Thyroid gland (tissue), 4 donors: Measurements from ENCODE around the gene WDR64. TPM values are rescaled to one million over a fixed set of nuclear protein-coding genes. Genes with fewer than 3 reads are reported as not detected.
"Not testable (repeated sequence)": the region's sequence is repeated elsewhere in the genome, so short reads cannot be mapped to it uniquely, and the experiment has no call there.

Source experiments
- DNase-seq, 2 donors: peaks; one replicate each; pipeline ENCODE4 v3.0.0-alpha.2; 2019
- H3K27ac ChIP-seq, 3 donors: fragments of 200-600 bp; sonication (generic); 1 replicate in 2 of 3; 2 replicates in 1 of 3; pipeline ENCODE4 v1.5.1; 2016 to 2019; ENCODE audit warnings: mild to moderate bottlenecking in 1 of 3, moderate library complexity in 1 of 3
- H3K27me3 ChIP-seq: fragments of 200-600 bp; sonication (generic); one replicate; pipeline ENCODE4 v1.5.1; 2019
- H3K36me3 ChIP-seq, 2 donors: fragments of 200-600 bp; sonication (generic); one replicate each; pipeline ENCODE4 v1.5.1; 2016 to 2019
- H3K4me1 ChIP-seq, 2 donors: fragments of 200-600 bp; sonication (generic); one replicate each; pipeline ENCODE4 v1.5.1; 2017 to 2019
- H3K4me3 ChIP-seq, 3 donors: fragments of 200-600 bp; sonication (generic); replicated peaks in 1 of 3; 1 replicate in 2 of 3; 2 replicates in 1 of 3; pipeline ENCODE4 v1.5.1; 2016; ENCODE audit warnings: mild to moderate bottlenecking in 1 of 3
- H3K9me3 ChIP-seq: fragments of 200-600 bp; sonication (generic); one replicate; pipeline ENCODE4 v1.5.1; 2017
- CTCF ChIP-seq, 6 experiments: fragments of 200-600 bp in 3 of 6; fragments of 450-650 bp in 3 of 6; sonication (generic) in 3 of 6; IDR thresholded peaks; one replicate each; pipeline ENCODE4 v1.5.1; 2016 to 2019; ENCODE audit warnings: antibody characterized with exemption in 6 of 6, mild to moderate bottlenecking in 2 of 6, inconsistent platforms in 1 of 6, moderate library complexity in 1 of 6
- POLR2A ChIP-seq, 2 donors: fragments of 450-650 bp; IDR thresholded peaks; one replicate each; pipeline ENCODE4 v1.6.1; 2017; ENCODE audit warnings: antibody characterized with exemption in 2 of 2, mild to moderate bottlenecking in 2 of 2, moderate library complexity in 1 of 2
- WGBS, 2 donors: methylation state at CpG; one replicate each; pipeline ENCODE4 v1.1.5; 2017; 5-methylcytosine and 5-hydroxymethylcytosine counted together
- intact Hi-C: fragments of 100-400 bp; cut with DNase I; formaldehyde crosslinking; loops from one replicate; pipeline ENCODE4 v1.15.1; 2023
- total RNA-seq, 4 donors: library from RNA; depleted of rRNA; stranded (reverse); fragments of >200 nt; gene quantifications; one replicate each; pipeline ENCODE4 v1.2.3, GENCODE V29; 2016

WDR64 gene
- total RNA-seq, 4 donors from 2014 or later = not detected

GRCh38 chr1:241678536-241678935, 26.5 kb downstream of the WDR64 start:
- 91 to 97% methylated on average over 2 of the region's 2 CpGs for WGBS, 2 donors
- H3K27me3 ChIP-seq = no peaks in the 10 kb centered on the region
- intact Hi-C loops = no loop called here
- H3K27ac ChIP-seq = no peak overlapping the region
- H3K4me1 ChIP-seq = no peaks in the 10 kb centered on the region
- DNase-seq = no peak
- TF ChIP-seq CTCF (IDR thresholded peaks at IDR 0.05) (no peak), POLR2A (IDR thresholded peaks at IDR 0.05) (no peak)
- no peak overlapping the region for H3K4me3 ChIP-seq
- no peaks in the 10 kb centered on the region for H3K9me3 ChIP-seq
- no peaks in the 10 kb centered on the region for H3K36me3 ChIP-seq

- H3K27me3 ChIP-seq = no peaks in the 10 kb centered on the region
- H3K4me1 ChIP-seq = no peaks in the 10 kb centered on the region
- H3K27ac ChIP-seq = no peak overlapping the region
- TF ChIP-seq CTCF (IDR thresholded peaks at IDR 0.05) (no peak), POLR2A (IDR thresholded peaks at IDR 0.05) (no peak)
- no peaks in the 10 kb centered on the region for H3K36me3 ChIP-seq
- intact Hi-C loops = no loop called here
- DNase-seq = no peak
- no peaks in the 10 kb centered on the region for H3K9me3 ChIP-seq
- H3K4me3 ChIP-seq = no peak overlapping the region
- WGBS, 2 donors = 81 to 83% methylated on average over 4 of the region's 4 CpGs
These were observed 27.3 kb downstream of the WDR64 start for GRCh38 chr1:241679404-241679803.

GRCh38 chr1:241679961-241680360, 27.9 kb downstream of the WDR64 start:
- no peaks in the 10 kb centered on the region for H3K27me3 ChIP-seq

GRCh38 chr1:241681861-241682448, 29.9 kb downstream of the WDR64 start:
- H3K4me3 ChIP-seq, H3K27ac ChIP-seq, DNase-seq, H3K9me3 ChIP-seq, H3K4me1 ChIP-seq, H3K36me3 ChIP-seq, H3K27me3 ChIP-seq, intact Hi-C loops: not testable (repeated sequence)
- 46 to 57% methylated on average over 4 of the region's 4 CpGs for WGBS, 2 donors

More at GRCh38 chr1:241679961-241680360, 27.9 kb downstream of the WDR64 start:
- Histone ChIP-seq H3K9me3 (no peaks in the 10 kb centered on the region), H3K36me3 (no peaks in the 10 kb centered on the region), H3K27ac (no peak overlapping the region), H3K4me3 (no peak overlapping the region), H3K4me1 (no peaks in the 10 kb centered on the region)
- no peak for DNase-seq
- no peak for TF ChIP-seq POLR2A (IDR thresholded peaks at IDR 0.05)
- TF ChIP-seq CTCF (IDR thresholded peaks at IDR 0.05) = no peak
- WGBS, 2 donors = 80 to 82% methylated on average over 3 of the region's 3 CpGs
- intact Hi-C loops = no loop called here

- WGBS, 2 donors = 91 to 93% methylated on average over 2 of the region's 2 CpGs
These were observed 30.8 kb downstream of the WDR64 start for GRCh38 chr1:241682921-241683320.

More at GRCh38 chr1:241682921-241683320, 30.8 kb downstream of the WDR64 start:
- Histone ChIP-seq H3K36me3 (no peaks in the 10 kb centered on the region), H3K27me3 (no peaks in the 10 kb centered on the region), H3K4me3 (no peak overlapping the region), H3K27ac (no peak overlapping the region), H3K9me3 (no peaks in the 10 kb centered on the region), H3K4me1 (no peaks in the 10 kb centered on the region)
- DNase-seq = no peak
- TF ChIP-seq CTCF (IDR thresholded peaks at IDR 0.05) (no peak), POLR2A (IDR thresholded peaks at IDR 0.05) (no peak)
- intact Hi-C loops = no loop called here
